ENCODE measurements around the gene OSBPL5.

OSBPL5 gene

GRCh38 chr11:3192511-3193372 lies 27.6 kb upstream of the OSBPL5 start:
- Histone ChIP-seq H3K9ac (ENCODE audit: low read depth, low read length) (no peak overlapping the region), H3K36me3 (ENCODE audit: insufficient read depth, low read length) (no peaks in the 10 kb centered on the region), H3K4me1 (ENCODE audit: insufficient read depth, low read length) (peaks cover 15% of the 10 kb centered on the region; the same call in 1 of the 2 replicates), H3K9me3 (ENCODE audit: control insufficient read depth, insufficient read depth, low read length) (no peaks in the 10 kb centered on the region)

GRCh38 chr11:3191586-3192324 lies 26.6 kb upstream of the OSBPL5 start:
- no peaks in the 10 kb centered on the region for H3K9me3 ChIP-seq (ENCODE audit: control insufficient read depth, insufficient read depth, low read length)
- no peak overlapping the region for H3K9ac ChIP-seq (ENCODE audit: low read depth, low read length)
- no peaks in the 10 kb centered on the region for H3K36me3 ChIP-seq (ENCODE audit: insufficient read depth, low read length)
- H3K4me1 ChIP-seq (ENCODE audit: insufficient read depth, low read length), result peaks cover 15% of the 10 kb centered on the region; the same call in 1 of the 2 replicates

- no peak overlapping the region for H3K9ac ChIP-seq (ENCODE audit: low read depth, low read length)
- H3K36me3 ChIP-seq (ENCODE audit: insufficient read depth, low read length), result no peaks in the 10 kb centered on the region
- H3K9me3 ChIP-seq (ENCODE audit: control insufficient read depth, insufficient read depth, low read length), result no peaks in the 10 kb centered on the region
- peaks cover 15% of the 10 kb centered on the region; the same call in 1 of the 2 replicates for H3K4me1 ChIP-seq (ENCODE audit: insufficient read depth, low read length)
Measured at GRCh38 chr11:3190600-3190999, 25.5 kb upstream of the OSBPL5 start.

GRCh38 chr11:3189886-3190583 lies 24.9 kb upstream of the OSBPL5 start:
- Histone ChIP-seq H3K9ac (ENCODE audit: low read depth, low read length) (peak overlapping the region; percentile 23; the same call in 1 of the 2 replicates), H3K9me3 (ENCODE audit: control insufficient read depth, insufficient read depth, low read length) (no peaks in the 10 kb centered on the region), H3K4me1 (ENCODE audit: insufficient read depth, low read length) (peaks cover 15% of the 10 kb centered on the region; the same call in 1 of the 2 replicates), H3K36me3 (ENCODE audit: insufficient read depth, low read length) (no peaks in the 10 kb centered on the region)

GRCh38 chr11:3189196-3189843 lies 24.2 kb upstream of the OSBPL5 start:
- Histone ChIP-seq H3K9me3 (ENCODE audit: control insufficient read depth, insufficient read depth, low read length) (no peaks in the 10 kb centered on the region), H3K9ac (ENCODE audit: low read depth, low read length) (peak overlapping the region; percentile 23; the same call in 1 of the 2 replicates), H3K4me1 (ENCODE audit: insufficient read depth, low read length) (peaks cover 15% of the 10 kb centered on the region; the same call in 1 of the 2 replicates), H3K36me3 (ENCODE audit: insufficient read depth, low read length) (no peaks in the 10 kb centered on the region)

GRCh38 chr11:3188496-3189195 lies 23.5 kb upstream of the OSBPL5 start:
- H3K9me3 ChIP-seq (ENCODE audit: control insufficient read depth, insufficient read depth, low read length), result no peaks in the 10 kb centered on the region
- no peak overlapping the region for H3K9ac ChIP-seq (ENCODE audit: low read depth, low read length)
- H3K4me1 ChIP-seq (ENCODE audit: insufficient read depth, low read length), result peaks cover 15% of the 10 kb centered on the region; the same call in 1 of the 2 replicates
- no peaks in the 10 kb centered on the region for H3K36me3 ChIP-seq (ENCODE audit: insufficient read depth, low read length)

GRCh38 chr11:3186166-3186953 lies 21.2 kb upstream of the OSBPL5 start:
- no peaks in the 10 kb centered on the region for H3K36me3 ChIP-seq (ENCODE audit: insufficient read depth, low read length)
- H3K9ac ChIP-seq (ENCODE audit: low read depth, low read length), result no peak overlapping the region
- H3K9me3 ChIP-seq (ENCODE audit: control insufficient read depth, insufficient read depth, low read length), result no peaks in the 10 kb centered on the region
- peaks cover 10% of the 10 kb centered on the region; the same call in 1 of the 2 replicates for H3K4me1 ChIP-seq (ENCODE audit: insufficient read depth, low read length)

GRCh38 chr11:3184732-3185347 lies 19.7 kb upstream of the OSBPL5 start:
- no peaks in the 10 kb centered on the region for H3K9me3 ChIP-seq (ENCODE audit: control insufficient read depth, insufficient read depth, low read length)
- H3K4me1 ChIP-seq (ENCODE audit: insufficient read depth, low read length), result peaks cover 10% of the 10 kb centered on the region; the same call in 1 of the 2 replicates
- no peaks in the 10 kb centered on the region for H3K36me3 ChIP-seq (ENCODE audit: insufficient read depth, low read length)
- no peak overlapping the region for H3K9ac ChIP-seq (ENCODE audit: low read depth, low read length)

GRCh38 chr11:3183523-3183922 lies 18.4 kb upstream of the OSBPL5 start:
- Histone ChIP-seq H3K4me1 (ENCODE audit: insufficient read depth, low read length) (peaks cover 2% of the 10 kb centered on the region; the same call in 1 of the 2 replicates), H3K36me3 (ENCODE audit: insufficient read depth, low read length) (no peaks in the 10 kb centered on the region), H3K9ac (ENCODE audit: low read depth, low read length) (no peak overlapping the region)

GRCh38 chr11:3182462-3182852 lies 17.3 kb upstream of the OSBPL5 start:
- H3K4me1 ChIP-seq (ENCODE audit: insufficient read depth, low read length), result no peaks in the 10 kb centered on the region
- H3K9ac ChIP-seq (ENCODE audit: low read depth, low read length), result no peak overlapping the region
- H3K36me3 ChIP-seq (ENCODE audit: insufficient read depth, low read length), result no peaks in the 10 kb centered on the region
- no peaks in the 10 kb centered on the region for H3K9me3 ChIP-seq (ENCODE audit: control insufficient read depth, insufficient read depth, low read length)

More at GRCh38 chr11:3183523-3183922, 18.4 kb upstream of the OSBPL5 start:
- no peaks in the 10 kb centered on the region for H3K9me3 ChIP-seq (ENCODE audit: control insufficient read depth, insufficient read depth, low read length)

- Histone ChIP-seq H3K9me3 (ENCODE audit: control insufficient read depth, insufficient read depth, low read length) (peaks cover under 1% of the 10 kb centered on the region; the same call in 1 of the 2 replicates), H3K9ac (ENCODE audit: low read depth, low read length) (no peak overlapping the region), H3K4me1 (ENCODE audit: insufficient read depth, low read length) (no peaks in the 10 kb centered on the region), H3K36me3 (ENCODE audit: insufficient read depth, low read length) (no peaks in the 10 kb centered on the region)
Measured at GRCh38 chr11:3181725-3182461, 16.8 kb upstream of the OSBPL5 start.

- no peak overlapping the region for H3K9ac ChIP-seq (ENCODE audit: low read depth, low read length)
- H3K9me3 ChIP-seq (ENCODE audit: control insufficient read depth, insufficient read depth, low read length), result peaks cover 8% of the 10 kb centered on the region
- H3K36me3 ChIP-seq (ENCODE audit: insufficient read depth, low read length), result no peaks in the 10 kb centered on the region
- H3K4me1 ChIP-seq (ENCODE audit: insufficient read depth, low read length), result no peaks in the 10 kb centered on the region
Measured at GRCh38 chr11:3180869-3181268, 15.8 kb upstream of the OSBPL5 start.

All from ES-I3 (cell line).